ENCODE results near the gene TPSG1.
"Not testable (repeated sequence)": the region's sequence is repeated elsewhere in the genome, so short reads cannot be mapped to it uniquely, and the experiment has no call there.

TPSG1 gene

DNA sequence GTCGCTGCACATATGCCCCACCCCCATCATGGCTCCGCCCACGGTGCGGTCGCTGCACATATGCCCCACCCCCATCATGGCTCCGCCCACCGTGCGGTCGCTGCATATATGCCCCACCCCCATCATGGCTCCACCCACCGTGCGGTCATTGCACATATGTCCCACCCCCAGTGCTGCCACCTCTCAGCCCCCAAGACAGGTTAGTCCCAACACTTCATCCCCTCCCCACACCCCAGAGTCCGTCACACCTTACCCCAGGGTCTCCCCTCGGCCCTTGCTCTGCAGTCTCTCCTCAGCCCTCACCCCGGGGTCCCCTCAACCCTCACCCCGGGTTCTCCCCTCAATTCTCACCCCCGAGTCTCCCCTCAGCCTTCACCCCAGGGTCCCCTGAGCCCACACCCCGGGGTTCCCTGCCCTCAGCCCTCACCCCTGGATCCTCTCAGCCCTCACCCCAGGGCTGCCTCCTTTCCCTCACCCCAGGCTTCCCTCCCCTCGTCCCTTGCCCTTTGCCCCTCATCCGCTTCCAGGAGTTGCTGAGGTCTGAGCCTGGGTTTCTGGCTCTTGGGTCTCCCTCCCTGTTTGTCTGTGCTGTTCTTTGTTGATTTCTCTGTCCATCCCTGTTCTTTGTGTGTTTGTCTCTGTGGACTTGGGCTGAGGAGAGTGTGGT, 25.6 kb downstream of the TPSG1 start:
- Histone ChIP-seq H2AFZ (ENCODE audit: low read depth, low read length) (no peak overlapping the region), H3K27me3 (ENCODE audit: insufficient read depth, low read length, poor library complexity) (no peaks in the 10 kb centered on the region), H3K9ac (ENCODE audit: low read depth, low read length) (no peak overlapping the region), H3K4me1 (ENCODE audit: insufficient read depth, low read length) (no peaks in the 10 kb centered on the region), H3K9me3 (ENCODE audit: insufficient read depth, low read length, severe bottlenecking) (no peaks in the 10 kb centered on the region), H3K4me3 (ENCODE audit: low read depth in 1 of 2, low read length in 2 of 2) (no peak overlapping the region), H3K36me3 (ENCODE audit: insufficient read depth, low read length) (no peaks in the 10 kb centered on the region), H4K20me1 (ENCODE audit: insufficient read depth, low read length) (peaks cover 13% of the 10 kb centered on the region; the same call in 1 of the 2 replicates), H3K79me2 (ENCODE audit: insufficient read depth, low read length) (no peaks in the 10 kb centered on the region), H3K27ac (ENCODE audit: low read length) (no peak overlapping the region), H3K4me2 (ENCODE audit: insufficient read depth, low read length) (no peak overlapping the region)
- ATAC-seq (ENCODE audit: insufficient read depth, low read depth) (no peak; the same call in 2 of the 3 replicates), DNase-seq (no peak)
- TF ChIP-seq EZH2 (IDR thresholded peaks at IDR 0.05; ENCODE audit: borderline replicate concordance, low read depth, low read length, severe bottlenecking): no peak
- TF ChIP-seq, protein P1, sequence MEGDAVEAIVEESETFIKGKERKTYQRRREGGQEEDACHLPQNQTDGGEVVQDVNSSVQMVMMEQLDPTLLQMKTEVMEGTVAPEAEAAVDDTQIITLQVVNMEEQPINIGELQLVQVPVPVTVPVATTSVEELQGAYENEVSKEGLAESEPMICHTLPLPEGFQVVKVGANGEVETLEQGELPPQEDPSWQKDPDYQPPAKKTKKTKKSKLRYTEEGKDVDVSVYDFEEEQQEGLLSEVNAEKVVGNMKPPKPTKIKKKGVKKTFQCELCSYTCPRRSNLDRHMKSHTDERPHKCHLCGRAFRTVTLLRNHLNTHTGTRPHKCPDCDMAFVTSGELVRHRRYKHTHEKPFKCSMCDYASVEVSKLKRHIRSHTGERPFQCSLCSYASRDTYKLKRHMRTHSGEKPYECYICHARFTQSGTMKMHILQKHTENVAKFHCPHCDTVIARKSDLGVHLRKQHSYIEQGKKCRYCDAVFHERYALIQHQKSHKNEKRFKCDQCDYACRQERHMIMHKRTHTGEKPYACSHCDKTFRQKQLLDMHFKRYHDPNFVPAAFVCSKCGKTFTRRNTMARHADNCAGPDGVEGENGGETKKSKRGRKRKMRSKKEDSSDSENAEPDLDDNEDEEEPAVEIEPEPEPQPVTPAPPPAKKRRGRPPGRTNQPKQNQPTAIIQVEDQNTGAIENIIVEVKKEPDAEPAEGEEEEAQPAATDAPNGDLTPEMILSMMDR (IDR thresholded peaks at IDR 0.05; ENCODE audit: borderline replicate concordance, extremely low read depth, low read length, poor library complexity, severe bottlenecking): no peak

DNA sequence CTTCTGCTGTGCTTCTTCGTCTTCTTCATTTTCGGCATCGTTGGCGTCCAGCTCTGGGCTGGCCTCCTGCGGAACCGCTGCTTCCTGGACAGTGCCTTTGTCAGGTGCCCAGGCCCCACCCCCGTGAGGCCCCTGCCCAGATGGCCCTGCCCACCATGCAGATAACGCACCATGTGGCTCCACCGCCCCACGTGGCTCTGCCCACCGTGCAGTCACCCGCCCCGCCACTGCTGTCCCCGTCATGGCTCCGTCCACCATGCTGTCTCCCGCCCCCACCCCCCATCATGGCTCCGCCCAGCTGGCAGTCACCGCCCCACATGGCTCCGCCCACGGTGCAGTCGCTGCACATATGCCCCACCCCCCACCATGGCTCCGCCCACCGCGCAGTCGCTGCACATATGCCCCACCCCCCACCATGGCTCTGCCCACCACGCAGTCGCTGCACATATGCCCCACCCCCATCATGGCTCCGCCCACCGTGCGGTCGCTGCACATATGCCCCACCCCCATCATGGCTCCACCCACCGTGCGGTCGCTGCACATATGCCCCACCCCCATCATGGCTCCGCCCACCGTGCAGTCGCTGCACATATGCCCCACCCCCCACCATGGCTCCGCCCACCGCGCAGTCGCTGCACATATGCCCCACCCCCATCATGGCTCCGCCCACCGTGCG, 26.3 kb downstream of the TPSG1 start:
- not testable (repeated sequence) for H3K79me2 ChIP-seq (ENCODE audit: insufficient read depth, low read length); H3K4me2 ChIP-seq (ENCODE audit: insufficient read depth, low read length); H3K27ac ChIP-seq (ENCODE audit: low read length); DNase-seq; H3K27me3 ChIP-seq (ENCODE audit: insufficient read depth, low read length, poor library complexity); H3K9me3 ChIP-seq (ENCODE audit: insufficient read depth, low read length, severe bottlenecking); H3K9ac ChIP-seq (ENCODE audit: low read depth, low read length); H3K4me1 ChIP-seq (ENCODE audit: insufficient read depth, low read length); H2AFZ ChIP-seq (ENCODE audit: low read depth, low read length); ATAC-seq (ENCODE audit: insufficient read depth, low read depth); H3K4me3 ChIP-seq (ENCODE audit: low read depth in 1 of 2, low read length in 2 of 2); H3K36me3 ChIP-seq (ENCODE audit: insufficient read depth, low read length)
- peaks cover 18% of the 10 kb centered on the region; the same call in 1 of the 2 replicates for H4K20me1 ChIP-seq (ENCODE audit: insufficient read depth, low read length)

DNA sequence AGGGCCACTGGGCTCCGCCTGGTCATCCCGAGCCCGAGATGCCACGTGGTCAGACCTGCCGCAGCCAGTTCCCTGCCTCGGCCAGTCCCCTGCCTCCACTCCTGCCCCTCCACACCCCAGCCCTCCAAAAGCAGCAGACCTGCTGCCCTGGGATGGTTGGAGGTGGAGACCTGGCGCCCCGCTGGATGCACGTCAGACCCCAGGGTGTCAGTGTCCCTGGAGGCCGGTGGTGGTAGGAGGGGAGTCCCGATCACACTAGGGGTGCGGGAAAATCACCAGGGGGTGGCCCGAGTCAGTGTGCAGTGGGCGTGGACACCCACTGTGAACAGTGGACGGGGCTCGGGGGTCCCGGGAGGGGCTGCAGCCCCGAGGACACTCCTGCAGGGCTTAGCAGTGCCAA, 26.9 kb downstream of the TPSG1 start:
- no peak for DNase-seq
- H3K4me1 ChIP-seq (ENCODE audit: insufficient read depth, low read length): no peaks in the 10 kb centered on the region
- no peak overlapping the region for H2AFZ ChIP-seq (ENCODE audit: low read depth, low read length)
- H3K36me3 ChIP-seq (ENCODE audit: insufficient read depth, low read length): no peaks in the 10 kb centered on the region
- ATAC-seq (ENCODE audit: insufficient read depth, low read depth): no peak
- H3K9ac ChIP-seq (ENCODE audit: low read depth, low read length): no peak overlapping the region
- H3K79me2 ChIP-seq (ENCODE audit: insufficient read depth, low read length): no peaks in the 10 kb centered on the region
- H4K20me1 ChIP-seq (ENCODE audit: insufficient read depth, low read length): peaks cover 18% of the 10 kb centered on the region; the same call in 1 of the 2 replicates
- no peak for TF ChIP-seq EZH2 (IDR thresholded peaks at IDR 0.05; ENCODE audit: borderline replicate concordance, low read depth, low read length, severe bottlenecking)
- TF ChIP-seq, protein P1 (IDR thresholded peaks at IDR 0.05; ENCODE audit: borderline replicate concordance, extremely low read depth, low read length, poor library complexity, severe bottlenecking): no peak
- no peaks in the 10 kb centered on the region for H3K27me3 ChIP-seq (ENCODE audit: insufficient read depth, low read length, poor library complexity)
- H3K4me3 ChIP-seq (ENCODE audit: low read depth in 1 of 2, low read length in 2 of 2): no peak overlapping the region
- no peak overlapping the region for H3K27ac ChIP-seq (ENCODE audit: low read length)
- no peaks in the 10 kb centered on the region for H3K9me3 ChIP-seq (ENCODE audit: insufficient read depth, low read length, severe bottlenecking)
- no peak overlapping the region for H3K4me2 ChIP-seq (ENCODE audit: insufficient read depth, low read length)

DNA sequence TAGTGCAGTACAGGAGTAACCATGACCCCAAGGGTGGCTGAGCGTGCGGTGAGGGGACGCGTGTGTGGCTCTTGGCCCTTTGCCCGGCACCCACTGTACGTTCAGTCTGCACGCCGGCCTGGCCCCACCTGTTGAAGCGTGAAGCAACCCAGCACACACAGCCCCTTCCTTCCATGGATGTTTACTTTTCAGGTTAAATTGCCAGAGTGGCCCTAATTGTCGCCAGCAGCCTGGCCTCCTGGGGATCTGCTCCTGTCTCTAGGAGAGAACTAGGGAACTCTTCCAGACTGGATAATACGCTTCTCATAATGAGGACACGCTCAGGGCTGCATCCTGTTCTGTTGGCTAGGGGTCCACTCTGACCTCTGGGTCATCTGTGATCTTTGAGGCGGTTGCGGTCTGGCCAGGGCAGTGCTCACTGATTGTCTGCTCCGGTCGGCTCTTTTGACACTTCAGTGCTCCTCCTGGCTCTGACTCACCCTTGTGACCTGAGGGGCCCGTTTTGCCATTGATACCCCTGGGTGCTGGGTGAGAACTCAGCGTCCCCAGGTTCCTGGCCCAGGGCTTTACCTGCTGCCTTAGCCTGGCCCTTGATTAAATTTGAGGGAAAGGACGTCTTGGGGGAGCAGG, 27.7 kb downstream of the TPSG1 start:
- TF ChIP-seq EZH2 (IDR thresholded peaks at IDR 0.05; ENCODE audit: borderline replicate concordance, low read depth, low read length, severe bottlenecking): no peak
- TF ChIP-seq, protein P1 (IDR thresholded peaks at IDR 0.05; ENCODE audit: borderline replicate concordance, extremely low read depth, low read length, poor library complexity, severe bottlenecking): no peak
- Histone ChIP-seq H3K27me3 (ENCODE audit: insufficient read depth, low read length, poor library complexity) (no peaks in the 10 kb centered on the region), H3K4me1 (ENCODE audit: insufficient read depth, low read length) (no peaks in the 10 kb centered on the region), H3K9me3 (ENCODE audit: insufficient read depth, low read length, severe bottlenecking) (no peaks in the 10 kb centered on the region), H4K20me1 (ENCODE audit: insufficient read depth, low read length) (peaks cover 18% of the 10 kb centered on the region; the same call in 1 of the 2 replicates), H3K9ac (ENCODE audit: low read depth, low read length) (no peak overlapping the region), H3K36me3 (ENCODE audit: insufficient read depth, low read length) (no peaks in the 10 kb centered on the region), H2AFZ (ENCODE audit: low read depth, low read length) (no peak overlapping the region), H3K4me3 (ENCODE audit: low read depth in 1 of 2, low read length in 2 of 2) (no peak overlapping the region), H3K27ac (ENCODE audit: low read length) (no peak overlapping the region), H3K79me2 (ENCODE audit: insufficient read depth, low read length) (no peaks in the 10 kb centered on the region), H3K4me2 (ENCODE audit: insufficient read depth, low read length) (no peak overlapping the region)
- ATAC-seq (ENCODE audit: insufficient read depth, low read depth) (no peak), DNase-seq (no peak)
